ENCODE data around the gene PPP1R14B. TPM values are rescaled to one million over a fixed set of nuclear protein-coding genes. Genes with fewer than 3 reads are reported as not detected.

PPP1R14B gene
- total and polyA plus RNA-seq, 2 of the 13 experiments (the other 11 are each of a cell fraction or from before 2014, with no cell fraction given), result 110 to 148 TPM

DNA sequence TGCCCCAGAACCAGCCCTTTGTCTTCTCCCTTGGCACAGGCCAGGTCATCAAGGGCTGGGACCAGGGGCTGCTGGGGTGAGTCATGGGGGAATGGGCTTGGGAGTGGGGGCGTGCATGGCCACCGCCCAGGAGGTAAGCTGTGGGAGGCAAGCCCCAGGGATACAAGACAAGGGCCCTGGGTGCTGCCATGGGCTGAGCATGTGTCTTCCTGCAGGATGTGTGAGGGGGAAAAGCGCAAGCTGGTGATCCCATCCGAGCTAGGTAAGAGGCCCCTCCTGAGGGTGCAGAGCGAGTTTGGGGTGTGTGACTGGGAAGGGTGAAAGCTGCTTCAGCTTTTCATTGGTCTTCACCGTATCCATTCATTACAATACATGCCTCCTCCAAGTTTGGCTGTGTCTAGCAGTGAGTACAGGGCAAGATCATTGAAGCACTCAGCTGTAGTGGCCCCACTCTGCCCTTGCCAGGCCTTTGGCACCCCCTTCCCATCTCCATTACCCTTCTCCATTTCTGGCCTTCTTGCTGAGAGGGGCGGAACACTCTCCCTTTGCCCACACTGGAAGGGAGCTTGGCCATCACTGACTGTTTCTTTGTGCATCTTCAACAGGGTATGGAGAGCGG is 3.4 kb downstream of the PPP1R14B start (continued):
- TF ChIP-seq MZF1 (CRISPR knock-in tag; IDR thresholded peaks at IDR 0.05; ENCODE audit: borderline replicate concordance) (no peak), POLR2AphosphoS5 (IDR thresholded peaks at IDR 0.05; ENCODE audit: low read depth, low read length) (peak; percentile 28; the same call in 1 of the 2 replicates), ZSCAN22 (CRISPR knock-in tag; IDR thresholded peaks at IDR 0.05) (no peak), MED8 (CRISPR knock-in tag; IDR thresholded peaks at IDR 0.05; ENCODE audit: insufficient replicate concordance) (peak; percentile 3), ARNT (IDR thresholded peaks at IDR 0.05) (no peak), ZFP1 (CRISPR knock-in tag; IDR thresholded peaks at IDR 0.05) (no peak), ZNF282 (IDR thresholded peaks at IDR 0.05; ENCODE audit: partially characterized antibody) (no peak), ZNF441 (CRISPR knock-in tag; IDR thresholded peaks at IDR 0.05; ENCODE audit: borderline replicate concordance) (no peak), ZFAT (CRISPR knock-in tag; conservative IDR thresholded peaks at IDR 0.05) (no peak), ZMYM4 (CRISPR knock-in tag; IDR thresholded peaks at IDR 0.05) (no peak), TEAD2 (CRISPR knock-in tag; IDR thresholded peaks at IDR 0.05) (no peak), SMAD9 (CRISPR knock-in tag; IDR thresholded peaks at IDR 0.05) (no peak), TSC22D2 (CRISPR knock-in tag; IDR thresholded peaks at IDR 0.05; ENCODE audit: borderline replicate concordance) (no peak), AHR (CRISPR knock-in tag; IDR thresholded peaks at IDR 0.05) (no peak)
- TF ChIP-seq, protein P1, sequence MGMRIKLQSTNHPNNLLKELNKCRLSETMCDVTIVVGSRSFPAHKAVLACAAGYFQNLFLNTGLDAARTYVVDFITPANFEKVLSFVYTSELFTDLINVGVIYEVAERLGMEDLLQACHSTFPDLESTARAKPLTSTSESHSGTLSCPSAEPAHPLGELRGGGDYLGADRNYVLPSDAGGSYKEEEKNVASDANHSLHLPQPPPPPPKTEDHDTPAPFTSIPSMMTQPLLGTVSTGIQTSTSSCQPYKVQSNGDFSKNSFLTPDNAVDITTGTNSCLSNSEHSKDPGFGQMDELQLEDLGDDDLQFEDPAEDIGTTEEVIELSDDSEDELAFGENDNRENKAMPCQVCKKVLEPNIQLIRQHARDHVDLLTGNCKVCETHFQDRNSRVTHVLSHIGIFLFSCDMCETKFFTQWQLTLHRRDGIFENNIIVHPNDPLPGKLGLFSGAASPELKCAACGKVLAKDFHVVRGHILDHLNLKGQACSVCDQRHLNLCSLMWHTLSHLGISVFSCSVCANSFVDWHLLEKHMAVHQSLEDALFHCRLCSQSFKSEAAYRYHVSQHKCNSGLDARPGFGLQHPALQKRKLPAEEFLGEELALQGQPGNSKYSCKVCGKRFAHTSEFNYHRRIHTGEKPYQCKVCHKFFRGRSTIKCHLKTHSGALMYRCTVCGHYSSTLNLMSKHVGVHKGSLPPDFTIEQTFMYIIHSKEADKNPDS (CRISPR knock-in tag; IDR thresholded peaks at IDR 0.05), result no peak
- TF ChIP-seq, protein P2, sequence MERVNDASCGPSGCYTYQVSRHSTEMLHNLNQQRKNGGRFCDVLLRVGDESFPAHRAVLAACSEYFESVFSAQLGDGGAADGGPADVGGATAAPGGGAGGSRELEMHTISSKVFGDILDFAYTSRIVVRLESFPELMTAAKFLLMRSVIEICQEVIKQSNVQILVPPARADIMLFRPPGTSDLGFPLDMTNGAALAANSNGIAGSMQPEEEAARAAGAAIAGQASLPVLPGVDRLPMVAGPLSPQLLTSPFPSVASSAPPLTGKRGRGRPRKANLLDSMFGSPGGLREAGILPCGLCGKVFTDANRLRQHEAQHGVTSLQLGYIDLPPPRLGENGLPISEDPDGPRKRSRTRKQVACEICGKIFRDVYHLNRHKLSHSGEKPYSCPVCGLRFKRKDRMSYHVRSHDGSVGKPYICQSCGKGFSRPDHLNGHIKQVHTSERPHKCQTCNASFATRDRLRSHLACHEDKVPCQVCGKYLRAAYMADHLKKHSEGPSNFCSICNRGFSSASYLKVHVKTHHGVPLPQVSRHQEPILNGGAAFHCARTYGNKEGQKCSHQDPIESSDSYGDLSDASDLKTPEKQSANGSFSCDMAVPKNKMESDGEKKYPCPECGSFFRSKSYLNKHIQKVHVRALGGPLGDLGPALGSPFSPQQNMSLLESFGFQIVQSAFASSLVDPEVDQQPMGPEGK (CRISPR knock-in tag; IDR thresholded peaks at IDR 0.05), result 0 out of 2 replicates have a peak, but pooled peaks have one; percentile 28

All from HepG2 (cell line).